GM12874 (cell line): Measurements from ENCODE around the gene QARS1.

Experiments used
- TF ChIP-seq, protein P1 (sequence below): IDR thresholded peaks from 2 replicates; pipeline ENCODE4 v1.5.1; 2011; ENCODE audit warnings: low read depth, mild to moderate bottlenecking, control low read depth, low read length, moderate library complexity; ENCODE audit not compliant: insufficient read depth

Gene QARS1

DNA sequence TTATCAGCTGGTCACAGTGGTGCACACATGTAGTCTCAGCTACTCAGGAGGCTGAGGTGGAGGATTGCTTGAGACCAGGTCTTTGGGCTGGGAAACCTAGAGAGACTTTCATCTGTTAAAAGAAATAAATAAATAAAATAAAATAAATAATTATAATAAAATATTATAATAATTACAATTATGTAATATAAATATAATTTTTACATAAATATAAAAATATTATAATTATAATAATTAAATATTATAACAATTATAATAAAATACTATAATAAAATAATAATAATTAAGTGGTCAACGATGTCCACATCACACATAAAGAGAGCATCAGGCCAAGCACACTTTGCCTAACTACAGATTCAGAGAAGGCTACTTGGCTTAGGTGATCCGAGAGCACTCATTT, 25.3 kb downstream of the QARS1 start:
- TF ChIP-seq, protein P1, sequence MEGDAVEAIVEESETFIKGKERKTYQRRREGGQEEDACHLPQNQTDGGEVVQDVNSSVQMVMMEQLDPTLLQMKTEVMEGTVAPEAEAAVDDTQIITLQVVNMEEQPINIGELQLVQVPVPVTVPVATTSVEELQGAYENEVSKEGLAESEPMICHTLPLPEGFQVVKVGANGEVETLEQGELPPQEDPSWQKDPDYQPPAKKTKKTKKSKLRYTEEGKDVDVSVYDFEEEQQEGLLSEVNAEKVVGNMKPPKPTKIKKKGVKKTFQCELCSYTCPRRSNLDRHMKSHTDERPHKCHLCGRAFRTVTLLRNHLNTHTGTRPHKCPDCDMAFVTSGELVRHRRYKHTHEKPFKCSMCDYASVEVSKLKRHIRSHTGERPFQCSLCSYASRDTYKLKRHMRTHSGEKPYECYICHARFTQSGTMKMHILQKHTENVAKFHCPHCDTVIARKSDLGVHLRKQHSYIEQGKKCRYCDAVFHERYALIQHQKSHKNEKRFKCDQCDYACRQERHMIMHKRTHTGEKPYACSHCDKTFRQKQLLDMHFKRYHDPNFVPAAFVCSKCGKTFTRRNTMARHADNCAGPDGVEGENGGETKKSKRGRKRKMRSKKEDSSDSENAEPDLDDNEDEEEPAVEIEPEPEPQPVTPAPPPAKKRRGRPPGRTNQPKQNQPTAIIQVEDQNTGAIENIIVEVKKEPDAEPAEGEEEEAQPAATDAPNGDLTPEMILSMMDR, result no peak

DNA sequence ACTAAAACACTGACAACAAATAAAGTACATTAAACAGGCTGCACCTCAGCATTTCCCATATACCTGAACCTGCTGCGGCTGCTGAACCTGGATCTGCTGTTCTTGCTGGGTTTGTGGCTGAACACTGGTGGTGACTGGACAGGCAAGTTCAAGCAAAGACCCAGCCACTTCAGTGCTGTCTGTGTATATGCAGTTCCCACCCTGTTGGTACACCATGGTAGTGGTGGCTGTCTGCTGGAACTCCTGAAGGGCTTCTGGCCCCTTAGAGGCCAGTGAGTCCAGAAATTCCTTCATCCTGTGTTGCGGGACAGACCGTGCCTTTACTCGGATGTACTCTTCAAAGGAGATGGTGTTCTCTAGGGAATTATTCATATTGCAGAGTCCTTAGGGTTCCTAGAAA, 27.9 kb downstream of the QARS1 start:
- TF ChIP-seq, protein P1, result no peak

GRCh38 chr3:49076116-49076515, 28.4 kb downstream of the QARS1 start:
- TF ChIP-seq, protein P1, result no peak

DNA sequence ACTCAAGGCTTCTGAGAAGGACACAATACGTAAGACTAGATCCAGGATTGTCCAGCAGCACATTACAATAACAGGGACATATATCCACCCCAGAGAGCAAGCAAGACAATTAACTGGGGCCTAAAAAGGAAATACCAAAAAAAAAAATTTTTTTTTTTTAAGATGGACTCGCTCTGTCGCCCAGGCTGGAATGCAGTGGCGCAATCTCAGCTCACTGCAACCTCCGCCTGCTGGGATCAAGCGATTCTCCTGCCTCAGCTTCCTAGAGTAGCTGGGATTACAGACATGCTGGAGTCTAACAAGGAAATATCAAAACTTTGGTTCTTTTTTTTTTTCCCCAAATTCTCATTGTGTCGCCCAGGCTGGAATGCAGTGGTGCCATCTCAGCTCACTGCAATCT, 46.5 kb downstream of the QARS1 start:
- TF ChIP-seq, protein P1, result no peak

DNA sequence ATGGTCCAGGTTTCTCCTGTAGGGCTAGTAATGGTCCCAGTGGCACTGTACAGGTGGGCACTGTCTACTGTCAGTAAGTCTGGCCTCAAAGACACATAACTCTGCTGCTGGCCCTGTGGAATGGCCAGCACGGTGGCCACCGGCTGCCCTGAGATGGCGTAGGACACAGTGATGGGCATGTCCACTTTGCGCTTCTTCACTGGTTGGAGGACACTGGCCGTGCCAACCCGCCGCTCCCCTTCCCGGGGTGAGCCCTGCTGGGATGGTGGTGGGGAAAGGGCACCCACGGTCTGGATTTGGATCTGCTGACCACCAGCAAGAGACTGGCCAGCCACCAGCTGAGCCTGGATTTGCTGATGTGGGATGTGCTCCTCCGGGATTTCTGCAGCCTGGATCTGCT, 47.3 kb downstream of the QARS1 start:
- TF ChIP-seq, protein P1, result no peak

- TF ChIP-seq, protein P1, result no peak
These were observed 50.2 kb downstream of the QARS1 start for GRCh38 chr3:49054344-49054862.

DNA sequence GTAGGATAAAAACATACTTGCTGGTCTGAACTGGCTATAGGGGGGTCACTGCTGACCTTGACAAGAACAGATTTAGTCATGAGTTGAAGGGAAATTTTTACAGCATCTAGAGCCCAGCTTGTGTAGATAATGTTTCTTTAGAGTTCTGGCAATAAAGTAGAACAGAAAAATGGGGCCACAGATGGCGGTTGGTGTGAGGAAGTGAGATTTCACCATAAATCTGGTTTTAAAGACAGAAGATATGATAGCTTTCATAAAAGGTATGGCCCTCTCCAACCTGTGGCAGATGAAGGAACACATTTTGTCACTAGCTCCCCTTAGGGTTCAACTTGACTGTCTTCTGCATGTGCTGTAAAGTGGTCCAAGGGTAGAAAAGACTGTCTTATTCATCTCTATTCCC, 51.0 kb downstream of the QARS1 start:
- TF ChIP-seq, protein P1, result no peak
